ENCODE measurements around the gene AK9.

DNA sequence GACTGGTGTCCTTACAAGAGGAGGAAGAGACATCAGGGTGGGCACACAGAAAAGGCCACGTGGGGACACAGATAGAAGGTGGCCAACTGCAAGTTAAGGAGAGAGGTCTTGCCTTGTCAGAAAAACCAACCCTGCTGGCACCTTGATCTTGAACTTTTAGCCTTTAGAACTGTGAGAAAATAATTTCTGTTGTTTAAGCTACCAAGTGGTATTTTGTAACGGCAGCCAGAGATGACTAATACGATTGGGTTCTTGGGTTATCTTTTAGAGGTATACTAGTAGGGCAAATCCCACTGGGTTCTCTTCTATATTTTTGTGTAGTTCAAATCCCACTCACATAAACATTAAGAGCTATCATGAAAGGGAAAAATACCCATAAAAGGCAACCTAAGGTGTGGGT, 176.1 kb downstream of the AK9 start:
- TF ChIP-seq POLR2AphosphoS5 (IDR thresholded peaks at IDR 0.05): no peak
- TF ChIP-seq, protein P1, sequence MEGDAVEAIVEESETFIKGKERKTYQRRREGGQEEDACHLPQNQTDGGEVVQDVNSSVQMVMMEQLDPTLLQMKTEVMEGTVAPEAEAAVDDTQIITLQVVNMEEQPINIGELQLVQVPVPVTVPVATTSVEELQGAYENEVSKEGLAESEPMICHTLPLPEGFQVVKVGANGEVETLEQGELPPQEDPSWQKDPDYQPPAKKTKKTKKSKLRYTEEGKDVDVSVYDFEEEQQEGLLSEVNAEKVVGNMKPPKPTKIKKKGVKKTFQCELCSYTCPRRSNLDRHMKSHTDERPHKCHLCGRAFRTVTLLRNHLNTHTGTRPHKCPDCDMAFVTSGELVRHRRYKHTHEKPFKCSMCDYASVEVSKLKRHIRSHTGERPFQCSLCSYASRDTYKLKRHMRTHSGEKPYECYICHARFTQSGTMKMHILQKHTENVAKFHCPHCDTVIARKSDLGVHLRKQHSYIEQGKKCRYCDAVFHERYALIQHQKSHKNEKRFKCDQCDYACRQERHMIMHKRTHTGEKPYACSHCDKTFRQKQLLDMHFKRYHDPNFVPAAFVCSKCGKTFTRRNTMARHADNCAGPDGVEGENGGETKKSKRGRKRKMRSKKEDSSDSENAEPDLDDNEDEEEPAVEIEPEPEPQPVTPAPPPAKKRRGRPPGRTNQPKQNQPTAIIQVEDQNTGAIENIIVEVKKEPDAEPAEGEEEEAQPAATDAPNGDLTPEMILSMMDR (IDR thresholded peaks at IDR 0.05): no peak
